GM12892 (cell line): ENCODE data around the gene GPR139.

ENCODE experiments used
- POLR2A ChIP-seq: IDR thresholded peaks from 2 replicates; pipeline ENCODE4 v1.6.1; 2011; ENCODE audit warnings: low read depth, low read length, control low read depth
- POLR2AphosphoS5 ChIP-seq: IDR thresholded peaks from 2 replicates; pipeline ENCODE4 v1.6.1; 2011; ENCODE audit warnings: low read depth, low read length, control low read depth

GRCh38 chr16:20040011-20040410, 33.7 kb downstream of the GPR139 start:
- TF ChIP-seq POLR2A (no peak), POLR2AphosphoS5 (no peak)
